MCF 10A (cell line): ENCODE measurements around the gene SORL1. TPM values are rescaled to one million over a fixed set of nuclear protein-coding genes. Genes with fewer than 3 reads are reported as not detected.

Source experiments
- BruUV-seq: library from RNA; stranded (reverse); fragments of 400-500 nt; replicated peaks from 2 replicates; lab custom pipeline; 2021; lab: Mats Ljungman, UMichigan
- CTCF ChIA-PET: fragments of 300-600 bp; sonication (Branson Sonifier 250); formaldehyde crosslinking; extraction: SDS; loops from one replicate; lab custom pipeline; 2021; ENCODE audit warnings: antibody characterized with exemption, inconsistent platforms; lab: Yijun Ruan, JAX
- POLR2A ChIA-PET: fragments of 300-600, 350-650 bp; sonication (Branson Sonifier 250); formaldehyde crosslinking; extraction: SDS; loops from one replicate; lab custom pipeline; 2020; ENCODE audit warnings: antibody characterized with exemption, inconsistent platforms; lab: Yijun Ruan, JAX
- DNase-seq: peaks from one replicate; pipeline ENCODE4 v3.0.0-alpha.2; 2018; ENCODE audit not compliant: unreplicated experiment
- H3K27ac Mint-ChIP-seq: one replicate; pipeline ENCODE4 v1.8.0; 2022; ENCODE audit warnings: mild to moderate bottlenecking, low read depth, mixed read lengths; ENCODE audit not compliant: unreplicated experiment
- H3K27me3 Mint-ChIP-seq: one replicate; pipeline ENCODE4 v1.8.0; 2022; ENCODE audit warnings: mixed read lengths; ENCODE audit not compliant: insufficient read depth, unreplicated experiment
- H3K36me3 Mint-ChIP-seq: one replicate; pipeline ENCODE4 v1.8.0; 2022; ENCODE audit warnings: mild to moderate bottlenecking, moderate library complexity, mixed read lengths; ENCODE audit not compliant: insufficient read depth, unreplicated experiment
- H3K4me1 Mint-ChIP-seq: one replicate; pipeline ENCODE4 v1.8.0; 2022; ENCODE audit warnings: mixed read lengths; ENCODE audit not compliant: insufficient read depth, unreplicated experiment
- H3K4me3 Mint-ChIP-seq: one replicate; pipeline ENCODE4 v1.8.0; 2022; ENCODE audit warnings: mild to moderate bottlenecking, moderate library complexity, mixed read lengths; ENCODE audit not compliant: unreplicated experiment
- H3K9me3 Mint-ChIP-seq: one replicate; pipeline ENCODE4 v1.8.0; 2022; ENCODE audit warnings: mixed read lengths; ENCODE audit not compliant: unreplicated experiment
- CTCF ChIP-seq: fragments of 200-600 bp; IDR thresholded peaks from one replicate; pipeline ENCODE4 v1.8.0; 2022; ENCODE audit warnings: antibody characterized with exemption, mild to moderate bottlenecking; ENCODE audit not compliant: unreplicated experiment
- intact Hi-C: fragments of 100-400 bp; cut with micrococcal nuclease; formaldehyde crosslinking; loops from 2 replicates; pipeline ENCODE4 v1.14.1; 2022
- total RNA-seq: library from RNA; stranded (reverse); gene quantifications from 2 replicates; pipeline ENCODE4 v1.2.3, GENCODE V29; 2022

SORL1 gene
- total RNA-seq, 1 experiment from 2014 or later, result 5.9 TPM

GRCh38 chr11:121463689-121464335 lies 11.7 kb downstream of the SORL1 start:
- intact Hi-C loops, result no loop called here
- TF ChIP-seq CTCF, result no peak

GRCh38 chr11:121464352-121464946 lies 12.3 kb downstream of the SORL1 start:
- intact Hi-C loops, result no loop called here
- DNase-seq, result peak; percentile 92
- H3K27me3 Mint-ChIP-seq, result no peaks in the 10 kb centered on the region
- H3K27ac Mint-ChIP-seq, result no peak overlapping the region
- H3K4me3 Mint-ChIP-seq, result peak overlapping the region; percentile 52
- CTCF ChIA-PET, result interaction anchor here (0.5 to 2.1 kb wide), 6 partner anchors 7 to 145 kb away, joined by 3 to 7 read pairs (median 4); no protein-coding TSS in a partner anchor
- H3K4me1 Mint-ChIP-seq, result peaks cover 43% of the 10 kb centered on the region
- no peaks in the 10 kb centered on the region for H3K9me3 Mint-ChIP-seq
- no peak for TF ChIP-seq CTCF
- H3K36me3 Mint-ChIP-seq, result no peaks in the 10 kb centered on the region
- POLR2A ChIA-PET, result interaction anchor here (0.6 to 2.5 kb wide), 5 partner anchors 12 to 1133 kb away, joined by 3 to 10 read pairs (median 4); partner anchors contain the start of genes SORL1 and SORL1-AS1
- BruUV-seq, result no TSS peak

More at GRCh38 chr11:121463689-121464335, 11.7 kb downstream of the SORL1 start:
- peaks cover 43% of the 10 kb centered on the region for H3K4me1 Mint-ChIP-seq
- no peak overlapping the region for H3K27ac Mint-ChIP-seq
- no peaks in the 10 kb centered on the region for H3K9me3 Mint-ChIP-seq
- POLR2A ChIA-PET, result interaction anchor here (1.2 to 1.9 kb wide), 2 partner anchors 11 to 21 kb away, joined by 3 to 10 read pairs; partner anchors contain the start of genes SORL1 and SORL1-AS1
- CTCF ChIA-PET, result interaction anchor here (1.2 to 2.1 kb wide), 2 partner anchors 129 to 144 kb away, joined by 6 to 7 read pairs; no protein-coding TSS in a partner anchor
- BruUV-seq, result no TSS peak
- no peak for DNase-seq
- no peaks in the 10 kb centered on the region for H3K36me3 Mint-ChIP-seq
- no peak overlapping the region for H3K4me3 Mint-ChIP-seq
- H3K27me3 Mint-ChIP-seq, result no peaks in the 10 kb centered on the region

- ChIA-PET POLR2A (interaction anchor here (0.6 to 2.5 kb wide), 9 partner anchors 10 to 957 kb away, joined by 3 to 8 read pairs (median 3); no protein-coding TSS in a partner anchor), CTCF (interaction anchor here (0.6 to 3.1 kb wide), 7 partner anchors 8 to 1041 kb away, joined by 3 to 14 read pairs (median 3); partner anchors contain the start of genes SORL1 and SORL1-AS1)
- intact Hi-C loops, result no loop called here
Observed at GRCh38 chr11:121465709-121466062, 13.6 kb downstream of the SORL1 start.

More at GRCh38 chr11:121465709-121466062, 13.6 kb downstream of the SORL1 start:
- no peak for TF ChIP-seq CTCF
- H3K4me3 Mint-ChIP-seq, result peak overlapping the region; percentile 52
- H3K36me3 Mint-ChIP-seq, result no peaks in the 10 kb centered on the region
- no peaks in the 10 kb centered on the region for H3K9me3 Mint-ChIP-seq
- BruUV-seq, result no TSS peak
- H3K27ac Mint-ChIP-seq, result peak overlapping the region; percentile 72
- no peaks in the 10 kb centered on the region for H3K27me3 Mint-ChIP-seq
- H3K4me1 Mint-ChIP-seq, result peaks cover 41% of the 10 kb centered on the region
- DNase-seq, result no peak
